ENCODE results near the gene FMO2. TPM values are rescaled to one million over a fixed set of nuclear protein-coding genes. Genes with fewer than 3 reads are reported as not detected.
"Not testable (repeated sequence)": the region's sequence is repeated elsewhere in the genome, so short reads cannot be mapped to it uniquely, and the experiment has no call there.

The FMO2 gene
- total RNA-seq, 1 donor from 2014 or later = not detected

DNA sequence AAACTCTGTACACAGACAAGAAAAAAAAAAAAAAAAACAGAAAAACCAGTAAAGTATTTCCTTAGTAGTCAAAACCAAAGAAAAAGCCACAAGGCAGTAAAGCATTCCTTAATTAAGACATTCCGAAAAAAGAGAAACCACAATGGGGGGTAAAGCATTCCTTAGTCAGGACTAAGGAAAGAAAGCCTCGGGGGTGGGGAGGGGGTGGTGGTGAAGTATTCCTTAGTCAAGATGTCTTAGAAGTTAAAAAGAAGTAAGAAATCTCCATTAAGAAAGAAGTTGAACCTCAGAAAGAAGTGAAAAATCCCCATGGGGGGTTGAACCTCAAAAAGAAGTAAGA, 35.0 kb downstream of the FMO2 start:
- H3K9me3 Mint-ChIP-seq = no peaks in the 10 kb centered on the region
- no peaks in the 10 kb centered on the region for H3K4me1 Mint-ChIP-seq
- no peak overlapping the region for H3K27ac Mint-ChIP-seq
- H3K36me3 Mint-ChIP-seq (ENCODE audit: low read depth) = no peaks in the 10 kb centered on the region
- intact Hi-C loops (cut with micrococcal nuclease) = no loop called here
- no peak for DNase-seq
- H3K27me3 Mint-ChIP-seq = no peaks in the 10 kb centered on the region
- no peak overlapping the region for H3K4me3 Mint-ChIP-seq

DNA sequence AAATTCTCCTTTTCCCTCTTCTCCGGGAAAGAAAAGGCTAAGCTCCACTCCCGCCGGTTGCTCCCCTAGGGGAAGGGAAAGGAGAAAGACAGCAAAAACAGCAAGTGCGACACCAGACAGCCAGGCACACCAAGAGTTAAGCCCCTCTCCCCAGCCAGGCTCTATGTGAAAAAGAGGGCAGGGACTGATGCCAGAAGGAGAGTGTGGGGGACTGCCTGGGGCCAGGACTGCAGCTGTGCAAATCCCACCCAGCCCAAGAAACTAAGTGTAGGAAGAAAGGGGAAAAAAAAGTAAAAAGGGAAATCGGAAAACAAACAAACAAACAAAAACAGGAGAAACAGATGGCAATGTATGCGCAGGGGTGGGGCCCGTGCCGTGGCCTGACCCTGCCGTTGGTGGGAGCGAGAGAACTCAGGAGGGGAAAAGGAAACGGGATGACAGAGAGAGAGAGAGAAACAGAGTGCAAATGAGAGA, 35.5 kb downstream of the FMO2 start:
- H3K9me3 Mint-ChIP-seq = no peaks in the 10 kb centered on the region
- H3K27ac Mint-ChIP-seq = no peak overlapping the region
- intact Hi-C loops (cut with micrococcal nuclease) = no loop called here
- no peaks in the 10 kb centered on the region for H3K36me3 Mint-ChIP-seq (ENCODE audit: low read depth)
- DNase-seq = no peak
- no peaks in the 10 kb centered on the region for H3K4me1 Mint-ChIP-seq
- no peaks in the 10 kb centered on the region for H3K27me3 Mint-ChIP-seq
- no peak overlapping the region for H3K4me3 Mint-ChIP-seq

DNA sequence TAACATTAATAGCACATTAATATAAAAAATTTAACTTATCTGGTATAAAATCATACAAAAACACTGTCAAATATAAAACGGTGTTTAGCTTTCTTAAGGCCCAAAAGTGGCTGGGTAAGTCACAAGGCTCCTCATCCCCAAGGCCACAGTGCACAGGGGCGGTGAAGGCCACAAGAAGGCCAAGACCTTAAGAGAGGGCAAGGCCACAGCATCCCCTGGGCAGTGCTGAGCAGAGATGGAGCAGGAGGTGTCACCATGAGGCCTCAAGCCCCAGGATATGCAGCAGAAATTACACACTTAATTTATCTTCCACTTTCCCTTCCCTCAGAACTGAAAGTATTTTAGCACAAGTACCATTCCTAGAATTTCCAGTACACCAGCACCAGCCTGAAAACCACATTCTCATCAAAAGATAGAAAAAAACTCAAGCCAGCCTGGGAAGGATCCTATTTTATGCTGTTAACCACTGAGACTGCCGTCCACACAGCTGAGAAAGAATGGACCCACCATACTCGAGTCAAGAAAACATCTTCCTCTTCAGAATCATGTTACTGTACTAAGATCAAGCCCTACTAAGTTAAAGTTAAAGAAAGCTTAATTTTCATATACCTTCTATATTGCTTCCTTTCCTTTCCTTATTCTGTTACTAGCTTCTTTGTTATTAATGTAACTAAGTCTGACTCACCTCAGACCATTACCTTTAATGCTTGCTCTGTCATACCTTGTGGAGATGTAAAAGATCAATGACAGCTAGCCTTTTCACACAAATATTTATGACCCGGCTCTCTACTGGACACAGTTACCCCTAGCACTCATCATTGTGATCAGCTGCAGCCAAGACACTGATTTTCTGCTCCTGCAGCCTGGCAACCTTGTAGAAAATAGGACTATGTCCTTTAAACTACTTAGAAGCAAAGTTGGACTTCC, 36.8 kb downstream of the FMO2 start:
- no peaks in the 10 kb centered on the region for H3K4me1 Mint-ChIP-seq
- no peaks in the 10 kb centered on the region for H3K27me3 Mint-ChIP-seq
- H3K4me3 Mint-ChIP-seq = no peak overlapping the region
- no peaks in the 10 kb centered on the region for H3K9me3 Mint-ChIP-seq
- no peak for DNase-seq
- H3K27ac Mint-ChIP-seq = no peak overlapping the region
- intact Hi-C loops (cut with micrococcal nuclease) = no loop called here
- H3K36me3 Mint-ChIP-seq (ENCODE audit: low read depth) = no peaks in the 10 kb centered on the region

GRCh38 chr1:171222936-171223335, 37.8 kb downstream of the FMO2 start:
- H3K27ac Mint-ChIP-seq = no peak overlapping the region
- intact Hi-C loops (cut with micrococcal nuclease) = no loop called here
- no peaks in the 10 kb centered on the region for H3K27me3 Mint-ChIP-seq
- H3K9me3 Mint-ChIP-seq = no peaks in the 10 kb centered on the region
- no peak for DNase-seq
- H3K4me3 Mint-ChIP-seq = no peak overlapping the region
- H3K4me1 Mint-ChIP-seq = no peaks in the 10 kb centered on the region
- H3K36me3 Mint-ChIP-seq (ENCODE audit: low read depth) = no peaks in the 10 kb centered on the region

GRCh38 chr1:171224257-171224656, 39.2 kb downstream of the FMO2 start:
- H3K4me3 Mint-ChIP-seq; H3K4me1 Mint-ChIP-seq; intact Hi-C loops (cut with micrococcal nuclease); H3K36me3 Mint-ChIP-seq (ENCODE audit: low read depth); H3K27ac Mint-ChIP-seq; H3K27me3 Mint-ChIP-seq; H3K9me3 Mint-ChIP-seq; DNase-seq: not testable (repeated sequence)

DNA sequence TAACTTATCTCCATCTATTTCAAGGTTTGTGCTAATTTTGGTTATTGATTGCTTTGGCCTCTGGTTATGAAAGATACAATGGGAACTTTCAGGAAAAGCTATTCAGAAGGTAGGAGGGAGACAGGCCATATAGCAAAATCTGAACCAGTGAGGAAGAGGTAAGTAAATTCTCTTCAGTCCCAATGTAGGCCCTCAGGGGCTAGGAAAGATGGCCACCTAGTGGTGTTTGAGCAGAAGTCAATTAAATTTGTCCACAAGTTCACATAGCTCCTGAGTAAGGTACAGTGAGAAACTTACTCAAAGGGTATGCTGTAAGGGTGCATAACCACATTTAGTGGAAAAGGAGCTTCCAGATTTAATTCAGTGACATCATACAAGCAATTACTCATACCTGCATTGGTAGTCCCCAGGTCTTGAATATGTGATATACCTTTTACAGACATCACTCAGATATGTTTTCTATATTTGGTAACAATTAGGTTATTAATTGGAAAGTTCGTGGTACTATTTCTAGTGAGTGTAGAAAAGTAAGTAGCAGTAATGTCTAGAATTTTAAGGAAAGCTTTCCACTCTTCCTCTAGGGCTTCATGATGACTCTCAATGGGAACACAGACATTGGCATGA, 41.8 kb downstream of the FMO2 start:
- H3K27me3 Mint-ChIP-seq = peaks cover 5% of the 10 kb centered on the region
- no peaks in the 10 kb centered on the region for H3K36me3 Mint-ChIP-seq (ENCODE audit: low read depth)
- no peaks in the 10 kb centered on the region for H3K9me3 Mint-ChIP-seq
- H3K27ac Mint-ChIP-seq = no peak overlapping the region
- H3K4me3 Mint-ChIP-seq = no peak overlapping the region
- H3K4me1 Mint-ChIP-seq = no peaks in the 10 kb centered on the region
- intact Hi-C loops (cut with micrococcal nuclease) = no loop called here
- peak; percentile 66 for DNase-seq

- no peaks in the 10 kb centered on the region for H3K4me1 Mint-ChIP-seq
- intact Hi-C loops (cut with micrococcal nuclease) = no loop called here
- H3K27ac Mint-ChIP-seq = no peak overlapping the region
- H3K4me3 Mint-ChIP-seq = no peak overlapping the region
- no peaks in the 10 kb centered on the region for H3K9me3 Mint-ChIP-seq
- no peaks in the 10 kb centered on the region for H3K36me3 Mint-ChIP-seq (ENCODE audit: low read depth)
- DNase-seq = no peak
- peaks cover 5% of the 10 kb centered on the region for H3K27me3 Mint-ChIP-seq
Measured at GRCh38 chr1:171231326-171231725, 46.2 kb downstream of the FMO2 start.

- Mint-ChIP-seq H3K9me3 (no peaks in the 10 kb centered on the region), H3K4me1 (no peaks in the 10 kb centered on the region), H3K36me3 (ENCODE audit: low read depth) (no peaks in the 10 kb centered on the region), H3K4me3 (no peak overlapping the region), H3K27ac (no peak overlapping the region), H3K27me3 (peaks cover 8% of the 10 kb centered on the region)
- DNase-seq = no peak
- intact Hi-C loops (cut with micrococcal nuclease) = no loop called here
Measured at GRCh38 chr1:171233183-171233582, 48.1 kb downstream of the FMO2 start.

- H3K4me3 Mint-ChIP-seq; H3K36me3 Mint-ChIP-seq (ENCODE audit: low read depth); H3K9me3 Mint-ChIP-seq; intact Hi-C loops (cut with micrococcal nuclease); DNase-seq; H3K4me1 Mint-ChIP-seq; H3K27ac Mint-ChIP-seq: not testable (repeated sequence)
- peaks cover 23% of the 10 kb centered on the region for H3K27me3 Mint-ChIP-seq
Measured at GRCh38 chr1:171236231-171236630, 51.1 kb downstream of the FMO2 start.

GRCh38 chr1:171243878-171244277, 58.8 kb downstream of the FMO2 start:
- H3K4me1 Mint-ChIP-seq = no peaks in the 10 kb centered on the region
- H3K36me3 Mint-ChIP-seq (ENCODE audit: low read depth) = no peaks in the 10 kb centered on the region
- no peak overlapping the region for H3K27ac Mint-ChIP-seq
- peaks cover 5% of the 10 kb centered on the region for H3K9me3 Mint-ChIP-seq
- intact Hi-C loops (cut with micrococcal nuclease) = no loop called here
- DNase-seq = no peak
- H3K4me3 Mint-ChIP-seq = no peak overlapping the region
- H3K27me3 Mint-ChIP-seq = peaks cover 35% of the 10 kb centered on the region

- DNase-seq = peak; percentile 67
- no peaks in the 10 kb centered on the region for H3K9me3 Mint-ChIP-seq
- H3K27me3 Mint-ChIP-seq = peaks cover 39% of the 10 kb centered on the region
- H3K4me1 Mint-ChIP-seq = no peaks in the 10 kb centered on the region
- no peak overlapping the region for H3K27ac Mint-ChIP-seq
- intact Hi-C loops (cut with micrococcal nuclease) = loop anchor here (1.0 kb wide), 1 partner anchor 69 kb away; the partner anchor contains the start of gene FMO4
- H3K4me3 Mint-ChIP-seq = no peak overlapping the region
- H3K36me3 Mint-ChIP-seq (ENCODE audit: low read depth) = no peaks in the 10 kb centered on the region
Measured at GRCh38 chr1:171245458-171246064, 60.5 kb downstream of the FMO2 start.

DNA sequence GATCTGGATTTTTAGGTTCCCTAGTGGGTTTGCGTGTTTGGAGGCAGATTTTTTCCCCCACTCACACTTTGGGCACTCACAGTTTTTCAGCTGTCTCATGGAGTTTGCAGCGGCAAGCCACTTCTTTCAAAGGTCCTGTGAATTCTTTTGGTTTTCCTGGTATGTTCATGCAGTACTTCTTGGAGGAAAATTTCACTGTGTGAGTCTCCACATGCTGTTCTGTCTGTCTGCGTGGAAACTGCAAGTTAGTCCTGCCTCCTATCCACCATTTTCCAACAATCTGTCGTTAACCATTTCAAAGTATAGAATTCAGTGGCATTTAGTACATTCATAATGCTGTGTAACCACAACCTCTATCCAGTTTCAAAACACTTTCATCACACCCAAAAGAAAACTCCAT, 62.4 kb downstream of the FMO2 start:
- H3K4me3 Mint-ChIP-seq = no peak overlapping the region
- peaks cover 9% of the 10 kb centered on the region for H3K4me1 Mint-ChIP-seq
- H3K27me3 Mint-ChIP-seq = peaks cover 52% of the 10 kb centered on the region
- intact Hi-C loops (cut with micrococcal nuclease) = no loop called here
- no peaks in the 10 kb centered on the region for H3K9me3 Mint-ChIP-seq
- H3K27ac Mint-ChIP-seq = no peak overlapping the region
- no peaks in the 10 kb centered on the region for H3K36me3 Mint-ChIP-seq (ENCODE audit: low read depth)
- no peak for DNase-seq

DNA sequence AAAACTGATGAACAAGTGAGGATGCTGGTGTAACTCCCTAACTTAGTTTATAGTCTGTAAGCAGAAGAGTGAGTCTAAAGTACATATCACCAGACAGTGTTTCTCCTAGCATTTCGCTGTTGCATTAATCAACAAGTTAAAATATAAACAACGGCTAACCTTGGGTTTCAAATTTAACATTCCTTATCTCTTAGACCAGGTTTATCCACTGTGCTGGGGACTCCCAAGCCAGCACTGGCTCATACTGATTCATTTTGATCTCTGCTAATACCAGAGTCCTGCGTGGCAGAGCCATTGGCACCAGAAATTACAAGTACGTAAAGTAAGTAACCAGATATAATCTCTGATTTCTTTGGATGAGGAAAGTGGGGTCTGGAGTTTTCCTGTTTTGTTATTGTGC, 63.2 kb downstream of the FMO2 start, which contains the start of gene FMO1:
Gene FMO1, plus strand, starts transcription at position 193 of the 400 bp plus-strand sequence. CDS start 9,594 bp downstream, outside the sequence.
- intact Hi-C loops (cut with micrococcal nuclease) = no loop called here
- Mint-ChIP-seq H3K27ac (no peak within 1 kb of the TSS), H3K27me3 (peaks cover 57% of the 10 kb centered on the region), H3K4me3 (no peak within 1 kb of the TSS), H3K4me1 (peaks cover 10% of the 10 kb centered on the region), H3K9me3 (no peaks in the 10 kb centered on the region), H3K36me3 (ENCODE audit: low read depth) (no peaks in the 10 kb centered on the region)
- DNase-seq = no peak

DNA sequence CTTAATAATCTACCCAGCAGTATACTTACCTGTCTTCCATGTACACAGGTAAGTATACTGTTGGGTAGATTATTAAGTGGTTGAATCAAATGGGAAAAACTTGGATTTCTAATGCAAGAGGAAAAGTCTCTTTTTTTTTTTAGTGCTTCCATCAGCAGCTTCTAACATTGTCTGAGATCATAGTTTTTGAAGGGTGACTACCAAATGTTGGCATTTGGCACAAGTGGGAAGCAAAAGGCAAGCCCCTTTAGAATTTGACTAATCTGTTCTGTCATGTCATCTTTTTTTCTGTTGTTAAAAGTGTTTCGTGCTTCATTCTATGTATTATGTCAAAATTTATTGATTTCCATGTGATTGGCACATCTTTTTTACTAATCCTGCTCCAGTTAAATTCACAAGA, 63.7 kb downstream of the FMO2 start:
- no peak overlapping the region for H3K27ac Mint-ChIP-seq
- H3K27me3 Mint-ChIP-seq = peaks cover 57% of the 10 kb centered on the region
- DNase-seq = no peak
- no peaks in the 10 kb centered on the region for H3K9me3 Mint-ChIP-seq
- no peak overlapping the region for H3K4me3 Mint-ChIP-seq
- no peaks in the 10 kb centered on the region for H3K36me3 Mint-ChIP-seq (ENCODE audit: low read depth)
- intact Hi-C loops (cut with micrococcal nuclease) = no loop called here
- peaks cover 10% of the 10 kb centered on the region for H3K4me1 Mint-ChIP-seq
